Prostate gland (tissue), 2 donors: ENCODE measurements around the gene HYAL4. TPM values are rescaled to one million over a fixed set of nuclear protein-coding genes. Genes with fewer than 3 reads are reported as not detected.
A peak's percentile ranks its signal among the peaks of the same experiment; 100 is the strongest.

ENCODE experiments used
- DNase-seq: peaks from one replicate; pipeline ENCODE4 v3.0.0-alpha.2; 2019; ENCODE audit warnings: low spot score
- H3K27ac ChIP-seq, 2 donors: fragments of 200-600 bp; sonication (generic); 2 replicates each; pipeline ENCODE4 v1.5.1; 2017 to 2019
- H3K27me3 ChIP-seq: fragments of 200-600 bp; sonication (generic); replicated peaks from 2 replicates; pipeline ENCODE4 v1.5.1; 2019; ENCODE audit not compliant: insufficient read depth
- H3K36me3 ChIP-seq, 2 donors: fragments of 200-600 bp; sonication (generic); 1 replicate in 1 of 2; 2 replicates in 1 of 2; pipeline versions ENCODE4 v1.5.1 to v1.8.1; 2017 to 2019
- H3K4me1 ChIP-seq: fragments of 200-600 bp; sonication (generic); replicated peaks from 2 replicates; pipeline ENCODE4 v1.5.1; 2019
- H3K4me3 ChIP-seq, 2 donors: fragments of 200-600 bp; sonication (generic); 2 replicates each; pipeline ENCODE4 v1.5.1; 2017 to 2019
- H3K9me3 ChIP-seq: fragments of 200-600 bp; sonication (generic); 2 replicates; pipeline ENCODE4 v1.5.1; 2017
- CTCF ChIP-seq, 4 experiments: fragments of 200-600 bp in 2 of 4; fragments of 450-650 bp in 2 of 4; sonication (generic) in 2 of 4; IDR thresholded peaks; 1 replicate in 3 of 4; 2 replicates in 1 of 4; pipeline ENCODE4 v1.5.1; 2016 to 2019; ENCODE audit warnings: antibody characterized with exemption in 4 of 4, mild to moderate bottlenecking in 2 of 4, moderate library complexity in 2 of 4
- POLR2A ChIP-seq: fragments of 450-650 bp; IDR thresholded peaks from one replicate; pipeline ENCODE4 v1.6.1; 2016; ENCODE audit warnings: antibody characterized with exemption, mild to moderate bottlenecking
- POLR2AphosphoS5 ChIP-seq: sonication (generic); formaldehyde crosslinking; IDR thresholded peaks from one replicate; pipeline ENCODE4 v1.6.1; 2017; ENCODE audit warnings: antibody characterized with exemption
- WGBS: methylation state at CpG from one replicate; pipeline ENCODE4 v1.1.5; 2018; 5-methylcytosine and 5-hydroxymethylcytosine counted together
- intact Hi-C: fragments of 100-400 bp; cut with DNase I; formaldehyde crosslinking; loops from one replicate; pipeline ENCODE4 v1.14.2; 2022
- total RNA-seq, 2 donors: library from RNA; depleted of rRNA; stranded (reverse); fragments of >200 nt; gene quantifications; one replicate each; pipeline ENCODE4 v1.1.0, GENCODE V29; 2016

HYAL4 gene
- 1 to 10 TPM in 1 of 2 donors, not detected in 1; 1.6 TPM for total RNA-seq

GRCh38 chr7:123844712-123845219 lies at the start of gene HYAL4:
Gene HYAL4 (plus strand): TSS chr7:123845169. CDS start chr7:123868274, 23,105 bp downstream.
- no peak for DNase-seq
- Histone ChIP-seq H3K27ac (no peak within 1 kb of the TSS), H3K36me3 (no peaks in the 10 kb centered on the region), H3K4me3 (no peak within 1 kb of the TSS), H3K9me3 (no peaks in the 10 kb centered on the region), H3K27me3 (no peaks in the 10 kb centered on the region), H3K4me1 (no peaks in the 10 kb centered on the region)
- intact Hi-C loops = no loop called here
- 63% methylated on average over 11 of the region's 11 CpGs for WGBS
- TF ChIP-seq POLR2A (no peak), POLR2AphosphoS5 (no peak), CTCF (IDR thresholded peaks at IDR 0.05) (no peak)

GRCh38 chr7:123795917-123796316 lies 49.1 kb upstream of the HYAL4 start:
- no peaks in the 10 kb centered on the region for H3K4me1 ChIP-seq
- no peaks in the 10 kb centered on the region for H3K9me3 ChIP-seq
- no peaks in the 10 kb centered on the region for H3K36me3 ChIP-seq
- intact Hi-C loops = loop anchor here (2.0 to 10.0 kb wide), 2 partner anchors 75 to 161 kb away; no protein-coding TSS in a partner anchor
- no peak for DNase-seq
- H3K27me3 ChIP-seq = no peaks in the 10 kb centered on the region
- TF ChIP-seq CTCF (IDR thresholded peaks at IDR 0.05) (no peak), POLR2A (no peak), POLR2AphosphoS5 (no peak)
- H3K4me3 ChIP-seq = no peak overlapping the region
- no peak overlapping the region for H3K27ac ChIP-seq
- 37% methylated on average over 1 of the region's 1 CpG for WGBS

- Histone ChIP-seq H3K4me1 (no peaks in the 10 kb centered on the region), H3K27me3 (no peaks in the 10 kb centered on the region), H3K4me3 (no peak overlapping the region), H3K27ac (no peak overlapping the region), H3K36me3 (no peaks in the 10 kb centered on the region), H3K9me3 (no peaks in the 10 kb centered on the region)
- 92% methylated on average over 1 of the region's 1 CpG for WGBS
- DNase-seq = no peak
- intact Hi-C loops = loop anchor here (2.0 to 10.0 kb wide), 2 partner anchors 74 to 162 kb away; no protein-coding TSS in a partner anchor
- TF ChIP-seq POLR2AphosphoS5 = no peak
- no peak for TF ChIP-seq POLR2A
- TF ChIP-seq CTCF (IDR thresholded peaks at IDR 0.05) = no peak
Measured at GRCh38 chr7:123796568-123796967, 48.4 kb upstream of the HYAL4 start.

GRCh38 chr7:123797673-123798531 lies 47.1 kb upstream of the HYAL4 start:
- 39% methylated on average over 2 of the region's 2 CpGs for WGBS
- TF ChIP-seq POLR2AphosphoS5 (peak; percentile 62), CTCF (IDR thresholded peaks at IDR 0.05) (peak in 3 of 4 experiments; percentile 64 to 86 (median 83)), POLR2A (no peak)
- no peak overlapping the region for H3K4me3 ChIP-seq
- no peaks in the 10 kb centered on the region for H3K4me1 ChIP-seq
- peak; percentile 26 for DNase-seq
- intact Hi-C loops = loop anchor here (2.0 to 10.0 kb wide), 2 partner anchors 73 to 163 kb away; no protein-coding TSS in a partner anchor
- H3K27me3 ChIP-seq = no peaks in the 10 kb centered on the region
- H3K27ac ChIP-seq = no peak overlapping the region
- H3K9me3 ChIP-seq = no peaks in the 10 kb centered on the region
- H3K36me3 ChIP-seq = no peaks in the 10 kb centered on the region
